WTC11 (cell line): ENCODE results near the gene IGFL1. TPM values are rescaled to one million over a fixed set of nuclear protein-coding genes. Genes with fewer than 3 reads are reported as not detected.

Experiments
- ATAC-seq: fragments of 200-7000 bp; cut with Tn5 transposase; 2 replicates; pipeline ENCODE4 v1.10.0; 2021; ENCODE audit warnings: mild to moderate bottlenecking, moderate library complexity
- CTCF ChIA-PET: fragments of 300-600 bp; sonication (Branson Sonifier 250); formaldehyde crosslinking; loops from one replicate; lab custom pipeline; 2021; ENCODE audit warnings: antibody characterized with exemption; lab: Charles Lee
- POLR2A ChIA-PET: fragments of 350-600 bp; sonication (Branson Sonifier 250); formaldehyde crosslinking; loops from one replicate; lab custom pipeline; 2021; ENCODE audit warnings: antibody characterized with exemption; lab: Charles Lee
- DNase-seq: peaks from one replicate; pipeline ENCODE4 v3.0.0; 2021; ENCODE audit warnings: low spot score
- H3K27ac Mint-ChIP-seq: 2 replicates; pipeline ENCODE4 v1.8.0; 2021; ENCODE audit warnings: mixed read lengths
- H3K27me3 Mint-ChIP-seq: 2 replicates; pipeline ENCODE4 v1.8.0; 2021; ENCODE audit warnings: low read depth, mild to moderate bottlenecking, moderate library complexity, mixed read lengths
- H3K36me3 Mint-ChIP-seq: 2 replicates; pipeline ENCODE4 v1.8.0; 2021; ENCODE audit warnings: mixed read lengths
- H3K4me1 Mint-ChIP-seq: 2 replicates; pipeline ENCODE4 v1.8.0; 2022; ENCODE audit warnings: mixed read lengths
- H3K4me3 Mint-ChIP-seq: 2 replicates; pipeline ENCODE4 v1.8.0; 2021; ENCODE audit warnings: mild to moderate bottlenecking, moderate library complexity, mixed read lengths
- H3K9me3 Mint-ChIP-seq: 2 replicates; pipeline ENCODE4 v1.8.0; 2021; ENCODE audit warnings: mixed read lengths
- AFF4 ChIP-seq: sonication (generic); formaldehyde crosslinking; IDR thresholded peaks from 2 replicates; pipeline ENCODE4 v1.8.1; 2023; ENCODE audit warnings: mild to moderate bottlenecking, missing genetic modification reagents, borderline replicate concordance
- CTCF ChIP-seq: fragments of 200-600 bp; IDR thresholded peaks from 2 replicates; pipeline ENCODE4 v1.8.0; 2022; ENCODE audit warnings: antibody characterized with exemption
- EMX1 ChIP-seq: fragments of 250-450 bp; sonication (Bioruptor Pico); IDR thresholded peaks from 2 replicates; pipeline ENCODE4 v1.8.0; 2021; ENCODE audit warnings: mild to moderate bottlenecking
- GTF2I ChIP-seq: fragments of 250-450 bp; sonication (Bioruptor Pico); conservative IDR thresholded peaks from 2 replicates; pipeline ENCODE4 v1.4.0; 2021; ENCODE audit warnings: mild to moderate bottlenecking
- JAZF1 ChIP-seq: fragments of 250-450 bp; sonication (Bioruptor Pico); IDR thresholded peaks from 2 replicates; pipeline ENCODE4 v1.9.0; 2021; ENCODE audit warnings: moderate library complexity, mild to moderate bottlenecking, inconsistent platforms
- KAT7 ChIP-seq: sonication (generic); formaldehyde crosslinking; IDR thresholded peaks from 2 replicates; pipeline ENCODE4 v1.8.1; 2023; ENCODE audit warnings: missing genetic modification reagents, mild to moderate bottlenecking, borderline replicate concordance
- NR3C1 ChIP-seq: sonication (generic); formaldehyde crosslinking; conservative IDR thresholded peaks from 2 replicates; pipeline ENCODE4 v1.8.1; 2023; ENCODE audit warnings: low read depth, mild to moderate bottlenecking, missing genetic modification reagents
- SOX15 ChIP-seq: fragments of 250-450 bp; sonication (Bioruptor Pico); IDR thresholded peaks from 2 replicates; pipeline ENCODE4 v1.9.0; 2021; ENCODE audit warnings: mild to moderate bottlenecking
- SP1 ChIP-seq: sonication (generic); formaldehyde crosslinking; conservative IDR thresholded peaks from 2 replicates; pipeline ENCODE4 v1.8.1; 2022; ENCODE audit warnings: missing genetic modification reagents
- TCF7 ChIP-seq: sonication (generic); formaldehyde crosslinking; IDR thresholded peaks from 2 replicates; pipeline ENCODE4 v1.8.0; 2022; ENCODE audit warnings: mild to moderate bottlenecking, low read depth, missing genetic modification reagents, moderate library complexity
- TEAD1 ChIP-seq: sonication (generic); formaldehyde crosslinking; IDR thresholded peaks from 2 replicates; pipeline ENCODE4 v1.8.0; 2022; ENCODE audit warnings: mild to moderate bottlenecking, missing genetic modification reagents
- ZNF263 ChIP-seq: sonication (generic); formaldehyde crosslinking; IDR thresholded peaks from 2 replicates; pipeline ENCODE4 v1.8.1; 2022; ENCODE audit warnings: low read depth, mild to moderate bottlenecking, moderate library complexity, missing genetic modification reagents
- total RNA-seq: library from RNA; stranded (reverse); gene quantifications from 3 replicates; pipeline ENCODE4 v1.2.3, GENCODE V29; 2021
- TF ChIP-seq, protein P1 (sequence below): sonication (generic); formaldehyde crosslinking; IDR thresholded peaks from 2 replicates; pipeline ENCODE4 v1.8.0; 2022; ENCODE audit warnings: mild to moderate bottlenecking, missing genetic modification reagents
- TF ChIP-seq, protein P2 (sequence below): fragments of 250-450 bp; sonication (Bioruptor Pico); IDR thresholded peaks from 2 replicates; pipeline ENCODE4 v1.9.0; 2021; ENCODE audit warnings: moderate library complexity, mild to moderate bottlenecking, inconsistent platforms, borderline replicate concordance
- TF ChIP-seq, protein P3 (sequence below): sonication (generic); formaldehyde crosslinking; IDR thresholded peaks from 2 replicates; pipeline ENCODE4 v1.8.1; 2022; ENCODE audit warnings: low read depth, missing genetic modification reagents, borderline replicate concordance
- TF ChIP-seq, protein P4 (sequence below): sonication (generic); formaldehyde crosslinking; IDR thresholded peaks from 2 replicates; pipeline ENCODE4 v1.8.1; 2023; ENCODE audit warnings: mild to moderate bottlenecking, missing genetic modification reagents, moderate library complexity
- TF ChIP-seq, protein P5 (sequence below): sonication (generic); formaldehyde crosslinking; IDR thresholded peaks from 2 replicates; pipeline ENCODE4 v1.8.0; 2022; ENCODE audit warnings: mild to moderate bottlenecking, missing genetic modification reagents

The IGFL1 gene
- total RNA-seq, 1 experiment from 2014 or later, result not detected

DNA sequence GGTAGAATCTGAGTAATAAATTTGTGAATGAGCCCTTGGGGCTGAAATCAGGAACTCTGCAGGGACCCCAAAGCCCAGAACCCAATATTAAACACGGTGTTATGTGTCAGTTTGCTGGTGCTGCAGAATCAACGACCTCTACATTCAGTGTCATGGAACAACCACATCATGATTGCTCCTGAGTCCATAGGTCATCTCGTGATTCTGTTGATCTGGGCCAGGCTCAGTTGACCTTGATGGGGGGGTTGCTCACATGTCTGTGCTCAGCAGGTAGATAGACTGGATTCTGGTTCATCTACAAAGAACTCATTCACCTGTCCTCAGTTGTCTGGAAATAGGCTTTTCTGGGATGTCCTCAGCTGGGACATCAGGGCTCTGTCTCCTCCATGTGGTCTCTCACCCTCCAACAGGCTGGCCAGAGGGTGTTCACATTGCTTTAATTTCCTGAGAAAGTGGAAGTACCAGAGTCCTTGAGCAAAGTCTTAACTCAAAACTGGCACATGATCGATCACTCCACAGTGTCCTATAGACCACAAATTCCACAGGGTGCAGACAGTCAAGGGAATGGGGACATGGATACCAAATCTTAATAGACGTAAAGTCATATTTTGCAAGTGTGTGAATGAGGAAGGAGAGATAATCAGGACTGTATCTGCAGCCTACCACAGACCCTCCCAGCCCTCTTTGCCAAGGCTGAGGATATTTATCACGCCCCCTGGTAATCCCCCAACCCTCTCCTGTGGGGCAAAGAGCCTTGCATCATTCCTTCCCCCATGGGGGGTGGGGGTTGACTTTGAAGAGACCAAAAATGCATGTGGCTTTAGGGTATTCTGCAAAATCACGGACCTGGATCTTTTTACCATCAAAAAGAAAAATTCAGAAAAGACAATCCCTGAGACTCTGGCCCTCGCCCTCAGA, 39.3 kb upstream of the IGFL1 start:
- H3K4me3 Mint-ChIP-seq, result no peak overlapping the region
- TF ChIP-seq CTCF (no peak), TCF7 (no peak), NR3C1 (CRISPR knock-in tag) (no peak), SP1 (CRISPR knock-in tag) (no peak), KAT7 (CRISPR knock-in tag) (no peak), ZNF263 (CRISPR knock-in tag) (no peak), JAZF1 (no peak), EMX1 (CRISPR knock-in tag) (no peak), GTF2I (CRISPR knock-in tag) (no peak), TEAD1 (CRISPR knock-in tag) (no peak), AFF4 (CRISPR knock-in tag) (no peak), SOX15 (CRISPR knock-in tag) (no peak)
- TF ChIP-seq, protein P1, sequence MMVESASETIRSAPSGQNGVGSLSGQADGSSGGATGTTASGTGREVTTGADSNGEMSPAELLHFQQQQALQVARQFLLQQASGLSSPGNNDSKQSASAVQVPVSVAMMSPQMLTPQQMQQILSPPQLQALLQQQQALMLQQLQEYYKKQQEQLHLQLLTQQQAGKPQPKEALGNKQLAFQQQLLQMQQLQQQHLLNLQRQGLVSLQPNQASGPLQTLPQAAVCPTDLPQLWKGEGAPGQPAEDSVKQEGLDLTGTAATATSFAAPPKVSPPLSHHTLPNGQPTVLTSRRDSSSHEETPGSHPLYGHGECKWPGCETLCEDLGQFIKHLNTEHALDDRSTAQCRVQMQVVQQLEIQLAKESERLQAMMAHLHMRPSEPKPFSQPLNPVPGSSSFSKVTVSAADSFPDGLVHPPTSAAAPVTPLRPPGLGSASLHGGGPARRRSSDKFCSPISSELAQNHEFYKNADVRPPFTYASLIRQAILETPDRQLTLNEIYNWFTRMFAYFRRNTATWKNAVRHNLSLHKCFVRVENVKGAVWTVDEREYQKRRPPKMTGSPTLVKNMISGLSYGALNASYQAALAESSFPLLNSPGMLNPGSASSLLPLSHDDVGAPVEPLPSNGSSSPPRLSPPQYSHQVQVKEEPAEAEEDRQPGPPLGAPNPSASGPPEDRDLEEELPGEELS (CRISPR knock-in tag), result no peak
- TF ChIP-seq, protein P2, sequence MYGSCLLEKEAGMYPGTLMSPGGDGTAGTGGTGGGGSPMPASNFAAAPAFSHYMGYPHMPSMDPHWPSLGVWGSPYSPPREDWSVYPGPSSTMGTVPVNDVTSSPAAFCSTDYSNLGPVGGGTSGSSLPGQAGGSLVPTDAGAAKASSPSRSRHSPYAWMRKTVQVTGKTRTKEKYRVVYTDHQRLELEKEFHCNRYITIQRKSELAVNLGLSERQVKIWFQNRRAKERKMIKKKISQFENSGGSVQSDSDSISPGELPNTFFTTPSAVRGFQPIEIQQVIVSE (CRISPR knock-in tag), result no peak
- TF ChIP-seq, protein P3, sequence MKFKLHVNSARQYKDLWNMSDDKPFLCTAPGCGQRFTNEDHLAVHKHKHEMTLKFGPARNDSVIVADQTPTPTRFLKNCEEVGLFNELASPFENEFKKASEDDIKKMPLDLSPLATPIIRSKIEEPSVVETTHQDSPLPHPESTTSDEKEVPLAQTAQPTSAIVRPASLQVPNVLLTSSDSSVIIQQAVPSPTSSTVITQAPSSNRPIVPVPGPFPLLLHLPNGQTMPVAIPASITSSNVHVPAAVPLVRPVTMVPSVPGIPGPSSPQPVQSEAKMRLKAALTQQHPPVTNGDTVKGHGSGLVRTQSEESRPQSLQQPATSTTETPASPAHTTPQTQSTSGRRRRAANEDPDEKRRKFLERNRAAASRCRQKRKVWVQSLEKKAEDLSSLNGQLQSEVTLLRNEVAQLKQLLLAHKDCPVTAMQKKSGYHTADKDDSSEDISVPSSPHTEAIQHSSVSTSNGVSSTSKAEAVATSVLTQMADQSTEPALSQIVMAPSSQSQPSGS (CRISPR knock-in tag), result no peak
- TF ChIP-seq, protein P4, sequence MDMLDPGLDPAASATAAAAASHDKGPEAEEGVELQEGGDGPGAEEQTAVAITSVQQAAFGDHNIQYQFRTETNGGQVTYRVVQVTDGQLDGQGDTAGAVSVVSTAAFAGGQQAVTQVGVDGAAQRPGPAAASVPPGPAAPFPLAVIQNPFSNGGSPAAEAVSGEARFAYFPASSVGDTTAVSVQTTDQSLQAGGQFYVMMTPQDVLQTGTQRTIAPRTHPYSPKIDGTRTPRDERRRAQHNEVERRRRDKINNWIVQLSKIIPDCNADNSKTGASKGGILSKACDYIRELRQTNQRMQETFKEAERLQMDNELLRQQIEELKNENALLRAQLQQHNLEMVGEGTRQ (CRISPR knock-in tag), result no peak
- TF ChIP-seq, protein P5, sequence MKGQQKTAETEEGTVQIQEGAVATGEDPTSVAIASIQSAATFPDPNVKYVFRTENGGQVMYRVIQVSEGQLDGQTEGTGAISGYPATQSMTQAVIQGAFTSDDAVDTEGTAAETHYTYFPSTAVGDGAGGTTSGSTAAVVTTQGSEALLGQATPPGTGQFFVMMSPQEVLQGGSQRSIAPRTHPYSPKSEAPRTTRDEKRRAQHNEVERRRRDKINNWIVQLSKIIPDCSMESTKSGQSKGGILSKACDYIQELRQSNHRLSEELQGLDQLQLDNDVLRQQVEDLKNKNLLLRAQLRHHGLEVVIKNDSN (CRISPR knock-in tag), result no peak
- TF ChIP-seq, all 79 proteins: peak for 0
- ATAC-seq, result no peak
- POLR2A ChIA-PET, result no interaction called here
- no peaks in the 10 kb centered on the region for H3K4me1 Mint-ChIP-seq
- H3K27me3 Mint-ChIP-seq, result no peaks in the 10 kb centered on the region; the same call in 1 of the 2 replicates
- no peaks in the 10 kb centered on the region for H3K9me3 Mint-ChIP-seq
- CTCF ChIA-PET, result interaction anchor here (0.6 to 2.3 kb wide), 22 partner anchors 7 to 273 kb away, joined by 3 to 28 read pairs (median 4); no protein-coding TSS in a partner anchor
- no peak for DNase-seq
- no peaks in the 10 kb centered on the region for H3K36me3 Mint-ChIP-seq
- no peak overlapping the region; the same call in 1 of the 2 replicates for H3K27ac Mint-ChIP-seq
